ENCODE measurements around the gene SLC17A8.

SLC17A8 gene

GRCh38 chr12:100453951-100454350 lies 97.1 kb downstream of the SLC17A8 start:
- no peak for ATAC-seq
- no peak for TF ChIP-seq PPARA (CRISPR knock-in tag; IDR thresholded peaks at IDR 0.05; ENCODE audit: borderline replicate concordance)
- TF ChIP-seq ZNF8 (CRISPR knock-in tag; IDR thresholded peaks at IDR 0.05) = no peak
- TF ChIP-seq CSDC2 (CRISPR knock-in tag; IDR thresholded peaks at IDR 0.05) = no peak
- no peak for TF ChIP-seq ISL1 (CRISPR knock-in tag; IDR thresholded peaks at IDR 0.05)
- TF ChIP-seq ZNF565 (CRISPR knock-in tag; conservative IDR thresholded peaks at IDR 0.05; ENCODE audit: low read depth) = no peak
- no peak for TF ChIP-seq TSHZ2 (CRISPR knock-in tag; IDR thresholded peaks at IDR 0.05)
- no peak for TF ChIP-seq CSRNP3 (CRISPR knock-in tag; IDR thresholded peaks at IDR 0.05)
- no peak for TF ChIP-seq ZC3H10 (CRISPR knock-in tag; IDR thresholded peaks at IDR 0.05)
- no peak for TF ChIP-seq ESRRG (CRISPR knock-in tag; IDR thresholded peaks at IDR 0.05)

- no peak for TF ChIP-seq BACH2 (CRISPR knock-in tag; IDR thresholded peaks at IDR 0.05; ENCODE audit: borderline replicate concordance)
Measured at GRCh38 chr12:100455896-100456295, 99.0 kb downstream of the SLC17A8 start.

GRCh38 chr12:100458191-100458590 lies 101.3 kb downstream of the SLC17A8 start:
- TF ChIP-seq ZNF565 (CRISPR knock-in tag; conservative IDR thresholded peaks at IDR 0.05; ENCODE audit: low read depth) = no peak
- no peak for TF ChIP-seq CSRNP3 (CRISPR knock-in tag; IDR thresholded peaks at IDR 0.05)
- TF ChIP-seq ZNF8 (CRISPR knock-in tag; IDR thresholded peaks at IDR 0.05) = no peak
- TF ChIP-seq ZC3H10 (CRISPR knock-in tag; IDR thresholded peaks at IDR 0.05) = no peak
- no peak for TF ChIP-seq POU6F1 (CRISPR knock-in tag; IDR thresholded peaks at IDR 0.05; ENCODE audit: borderline replicate concordance, low read depth)
- no peak for TF ChIP-seq TOX (CRISPR knock-in tag; IDR thresholded peaks at IDR 0.05; ENCODE audit: borderline replicate concordance)
- no peak for TF ChIP-seq BACH2 (CRISPR knock-in tag; IDR thresholded peaks at IDR 0.05; ENCODE audit: borderline replicate concordance)
- no peak for TF ChIP-seq ISL1 (CRISPR knock-in tag; IDR thresholded peaks at IDR 0.05)
- TF ChIP-seq ARNTL (CRISPR knock-in tag; IDR thresholded peaks at IDR 0.05; ENCODE audit: borderline replicate concordance, low read depth) = no peak
- TF ChIP-seq CSDC2 (CRISPR knock-in tag; IDR thresholded peaks at IDR 0.05) = no peak
- no peak for TF ChIP-seq RARB (CRISPR knock-in tag; IDR thresholded peaks at IDR 0.05)
- TF ChIP-seq PATZ1 (CRISPR knock-in tag; IDR thresholded peaks at IDR 0.05; ENCODE audit: borderline replicate concordance) = no peak
- TF ChIP-seq SNAI2 (CRISPR knock-in tag; IDR thresholded peaks at IDR 0.05) = no peak
- no peak for TF ChIP-seq CREB5 (CRISPR knock-in tag; IDR thresholded peaks at IDR 0.05; ENCODE audit: low read depth)
- no peak for TF ChIP-seq ZFP3 (CRISPR knock-in tag; IDR thresholded peaks at IDR 0.05)
- TF ChIP-seq ZNF70 (CRISPR knock-in tag; IDR thresholded peaks at IDR 0.05) = no peak
- TF ChIP-seq TSHZ2 (CRISPR knock-in tag; IDR thresholded peaks at IDR 0.05) = no peak
- no peak for TF ChIP-seq GLIS3 (CRISPR knock-in tag; IDR thresholded peaks at IDR 0.05)
- TF ChIP-seq TCF4 (CRISPR knock-in tag; IDR thresholded peaks at IDR 0.05; ENCODE audit: borderline replicate concordance) = no peak
- ATAC-seq = no peak

More at GRCh38 chr12:100455896-100456295, 99.0 kb downstream of the SLC17A8 start:
- ATAC-seq = no peak

Data from SK-N-SH treated with all-trans-retinoic acid at 6 μM for 48 hours (cell line).